ENCODE data around the gene LSAMP. TPM values are rescaled to one million over a fixed set of nuclear protein-coding genes. Genes with fewer than 3 reads are reported as not detected.

The LSAMP gene
- total RNA-seq, 1 experiment from 2014 or later, result 5.7 TPM

GRCh38 chr3:116423374-116423773 is 21.9 kb downstream of the LSAMP start:
- no peak overlapping the region for H3K4me3 Mint-ChIP-seq
- peak overlapping the region; percentile 13; the same call in 1 of the 2 replicates for H3K27ac Mint-ChIP-seq
- CTCF ChIA-PET, result interaction anchor here (0.7 kb wide), 1 partner anchor 20 kb away, joined by 3 read pairs; no protein-coding TSS in a partner anchor
- H3K4me1 Mint-ChIP-seq, result peaks cover 15% of the 10 kb centered on the region
- no peak for TF ChIP-seq FOXP1 (CRISPR knock-in tag; IDR thresholded peaks at IDR 0.05; ENCODE audit: borderline replicate concordance)
- TF ChIP-seq ZNF512 (CRISPR knock-in tag; IDR thresholded peaks at IDR 0.05; ENCODE audit: borderline replicate concordance), result no peak
- no peak for TF ChIP-seq PREB (CRISPR knock-in tag; IDR thresholded peaks at IDR 0.05; ENCODE audit: borderline replicate concordance)
- no peak for TF ChIP-seq RELA (CRISPR knock-in tag; IDR thresholded peaks at IDR 0.05; ENCODE audit: borderline replicate concordance)
- no peak for TF ChIP-seq FOXP4 (CRISPR knock-in tag; IDR thresholded peaks at IDR 0.05)
- no peak for TF ChIP-seq IRF2 (CRISPR knock-in tag; IDR thresholded peaks at IDR 0.05; ENCODE audit: borderline replicate concordance, low read depth)
- no peak for TF ChIP-seq IRF1 (CRISPR knock-in tag; IDR thresholded peaks at IDR 0.05)
- TF ChIP-seq NFE2L1 (CRISPR knock-in tag; IDR thresholded peaks at IDR 0.05), result no peak
- no peak for TF ChIP-seq ZSCAN18 (CRISPR knock-in tag; IDR thresholded peaks at IDR 0.05)
- TF ChIP-seq FOXK1 (CRISPR knock-in tag; IDR thresholded peaks at IDR 0.05), result no peak
- POLR2A ChIA-PET, result no interaction called here
- no peaks in the 10 kb centered on the region for H3K27me3 Mint-ChIP-seq (ENCODE audit: low read depth)
- DNase-seq (ENCODE audit: low spot score) (no peak), ATAC-seq (peak; percentile 82)
- no peaks in the 10 kb centered on the region for H3K36me3 Mint-ChIP-seq
- H3K9me3 Mint-ChIP-seq, result no peaks in the 10 kb centered on the region

GRCh38 chr3:116417151-116417550 is 28.1 kb downstream of the LSAMP start:
- Mint-ChIP-seq H3K27me3 (ENCODE audit: low read depth) (no peaks in the 10 kb centered on the region), H3K4me3 (no peak overlapping the region), H3K27ac (no peak overlapping the region), H3K36me3 (no peaks in the 10 kb centered on the region), H3K4me1 (no peaks in the 10 kb centered on the region), H3K9me3 (no peaks in the 10 kb centered on the region)
- DNase-seq (ENCODE audit: low spot score), result no peak
- TF ChIP-seq MYBL2 (CRISPR knock-in tag; IDR thresholded peaks at IDR 0.05), result no peak
- TF ChIP-seq CREM (CRISPR knock-in tag; IDR thresholded peaks at IDR 0.05), result no peak
- no peak for TF ChIP-seq CREB1 (CRISPR knock-in tag; IDR thresholded peaks at IDR 0.05)
- no peak for TF ChIP-seq ZNF396 (CRISPR knock-in tag; IDR thresholded peaks at IDR 0.05; ENCODE audit: borderline replicate concordance)
- no peak for TF ChIP-seq ATF3 (CRISPR knock-in tag; conservative IDR thresholded peaks at IDR 0.05)
- TF ChIP-seq MLX (CRISPR knock-in tag; IDR thresholded peaks at IDR 0.05), result no peak
- TF ChIP-seq JAZF1 (CRISPR knock-in tag; IDR thresholded peaks at IDR 0.05), result no peak
- no peak for TF ChIP-seq E2F5 (CRISPR knock-in tag; IDR thresholded peaks at IDR 0.05)
- no peak for TF ChIP-seq SOX15 (CRISPR knock-in tag; IDR thresholded peaks at IDR 0.05)
- no peak for TF ChIP-seq ZBTB43 (CRISPR knock-in tag; IDR thresholded peaks at IDR 0.05)
- TF ChIP-seq ZNF425 (CRISPR knock-in tag; conservative IDR thresholded peaks at IDR 0.05), result no peak
- no peak for TF ChIP-seq MAX (CRISPR knock-in tag; IDR thresholded peaks at IDR 0.05)
- CTCF ChIA-PET, result no interaction called here
- POLR2A ChIA-PET, result no interaction called here
- no peak for ATAC-seq
